Endothelial cell of umbilical vein (primary cell): ENCODE measurements around the gene MPND.

Experiments
- CTCF ChIP-seq, 2 donors: IDR thresholded peaks; 1 replicate in 1 of 2; 2 replicates in 1 of 2; pipeline ENCODE4 v1.5.1; 2011; ENCODE audit warnings: low read length in 2 of 2, mild to moderate bottlenecking in 2 of 2, moderate library complexity in 2 of 2, control low read depth in 1 of 2, inconsistent platforms in 1 of 2, low read depth in 1 of 2; ENCODE audit not compliant: insufficient read depth in 1 of 2; ENCODE audit errors: extremely low read depth in 1 of 2
- EZH2 ChIP-seq: IDR thresholded peaks from 2 replicates; pipeline ENCODE4 v1.6.1; 2012; ENCODE audit warnings: borderline replicate concordance, low read depth, mild to moderate bottlenecking, moderate library complexity, low read length, inconsistent platforms; ENCODE audit not compliant: severe bottlenecking
- MAX ChIP-seq: IDR thresholded peaks from 2 replicates; pipeline ENCODE4 v1.6.1; 2011; ENCODE audit not compliant: insufficient read depth, insufficient read length

DNA sequence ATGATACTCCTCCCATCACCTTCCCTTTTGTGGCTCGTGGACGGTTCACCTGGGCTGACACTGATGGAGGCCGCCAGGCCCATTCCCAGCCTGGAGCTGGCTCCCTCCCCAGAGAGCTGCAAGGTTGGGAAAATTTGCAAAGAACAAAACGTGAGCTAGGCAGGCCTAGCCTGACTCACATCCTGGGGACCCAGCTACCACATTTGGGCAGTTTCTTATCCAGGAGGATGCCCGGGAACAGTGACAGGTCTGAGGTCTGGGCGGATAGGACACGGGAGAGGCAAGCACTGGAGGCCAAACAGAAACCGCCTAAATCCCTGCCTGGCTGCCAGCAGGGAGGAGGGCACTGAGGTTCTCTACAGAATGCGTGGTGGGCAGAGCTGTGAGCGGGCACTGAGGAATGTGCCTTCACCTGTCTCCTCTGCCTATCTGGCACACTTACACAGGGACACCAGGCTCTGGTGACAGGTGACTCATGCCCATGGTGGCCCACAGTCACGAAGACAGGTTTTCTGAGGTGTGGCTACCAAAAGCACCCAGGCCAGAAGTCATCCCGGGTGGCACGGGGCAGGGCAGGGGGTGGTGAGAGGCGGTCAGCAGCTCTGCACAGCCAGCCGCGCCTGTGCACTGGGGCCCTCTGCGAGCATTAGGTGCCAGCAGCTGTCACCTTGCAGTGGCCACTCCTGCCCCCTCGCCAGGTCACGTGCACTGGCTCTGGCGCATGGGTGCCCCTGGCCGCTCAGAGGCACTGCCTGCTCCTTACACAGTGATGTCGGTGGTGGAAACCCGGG is 33.8 kb downstream of the MPND start:
- TF ChIP-seq EZH2 (no peak), CTCF (IDR thresholded peaks at IDR 0.05; ENCODE audit: extremely low read depth in 1 of 2, insufficient read depth in 1 of 2, low read depth in 1 of 2, low read length in 2 of 2) (no peak), MAX (no peak)
